Suprapubic skin (tissue), 3 donors: ENCODE results near the gene ADRA1B.

Experiments used
- CTCF ChIP-seq, 2 donors: fragments of 200-600 bp in 1 of 2; fragments of 450-650 bp in 1 of 2; sonication (generic) in 1 of 2; IDR thresholded peaks; one replicate each; pipeline ENCODE4 v1.5.1; 2016 to 2019; ENCODE audit warnings: antibody characterized with exemption in 2 of 2, mild to moderate bottlenecking in 1 of 2, moderate library complexity in 1 of 2
- POLR2A ChIP-seq, 2 donors: fragments of 450-650 bp; IDR thresholded peaks; one replicate each; pipeline ENCODE4 v1.6.1; 2017; ENCODE audit warnings: antibody characterized with exemption in 2 of 2, mild to moderate bottlenecking in 2 of 2, moderate library complexity in 2 of 2

GRCh38 chr5:159971931-159972461 lies 55.7 kb downstream of the ADRA1B start:
- no peak for TF ChIP-seq POLR2A (IDR thresholded peaks at IDR 0.05)
- no peak for TF ChIP-seq CTCF (IDR thresholded peaks at IDR 0.05)
